WTC11 (cell line): ENCODE data around the gene PHF1. TPM values are rescaled to one million over a fixed set of nuclear protein-coding genes. Genes with fewer than 3 reads are reported as not detected.

ENCODE experiments used
- ATAC-seq: fragments of 200-7000 bp; cut with Tn5 transposase; 2 replicates; pipeline ENCODE4 v1.10.0; 2021; ENCODE audit warnings: mild to moderate bottlenecking, moderate library complexity
- CTCF ChIA-PET: fragments of 300-600 bp; sonication (Branson Sonifier 250); formaldehyde crosslinking; loops from one replicate; lab custom pipeline; 2021; ENCODE audit warnings: antibody characterized with exemption; lab: Charles Lee
- POLR2A ChIA-PET: fragments of 350-600 bp; sonication (Branson Sonifier 250); formaldehyde crosslinking; loops from one replicate; lab custom pipeline; 2021; ENCODE audit warnings: antibody characterized with exemption; lab: Charles Lee
- DNase-seq: peaks from one replicate; pipeline ENCODE4 v3.0.0; 2021; ENCODE audit warnings: low spot score
- H3K27ac Mint-ChIP-seq: 2 replicates; pipeline ENCODE4 v1.8.0; 2021; ENCODE audit warnings: mixed read lengths
- H3K27me3 Mint-ChIP-seq: 2 replicates; pipeline ENCODE4 v1.8.0; 2021; ENCODE audit warnings: low read depth, mild to moderate bottlenecking, moderate library complexity, mixed read lengths
- H3K36me3 Mint-ChIP-seq: 2 replicates; pipeline ENCODE4 v1.8.0; 2021; ENCODE audit warnings: mixed read lengths
- H3K4me1 Mint-ChIP-seq: 2 replicates; pipeline ENCODE4 v1.8.0; 2022; ENCODE audit warnings: mixed read lengths
- H3K4me3 Mint-ChIP-seq: 2 replicates; pipeline ENCODE4 v1.8.0; 2021; ENCODE audit warnings: mild to moderate bottlenecking, moderate library complexity, mixed read lengths
- H3K9me3 Mint-ChIP-seq: 2 replicates; pipeline ENCODE4 v1.8.0; 2021; ENCODE audit warnings: mixed read lengths
- CREM ChIP-seq: sonication (generic); formaldehyde crosslinking; IDR thresholded peaks from 2 replicates; pipeline ENCODE4 v1.8.1; 2022; ENCODE audit warnings: mild to moderate bottlenecking, missing genetic modification reagents, moderate library complexity
- CTCF ChIP-seq: fragments of 200-600 bp; IDR thresholded peaks from 2 replicates; pipeline ENCODE4 v1.8.0; 2022; ENCODE audit warnings: antibody characterized with exemption
- ESRRA ChIP-seq: sonication (generic); formaldehyde crosslinking; IDR thresholded peaks from 2 replicates; pipeline ENCODE4 v1.8.1; 2022; ENCODE audit warnings: mild to moderate bottlenecking, missing genetic modification reagents, borderline replicate concordance
- FOXJ3 ChIP-seq: sonication (generic); formaldehyde crosslinking; IDR thresholded peaks from 2 replicates; pipeline ENCODE4 v1.9.0; 2021; ENCODE audit warnings: missing genetic modification reagents, mild to moderate bottlenecking, borderline replicate concordance
- FOXP1 ChIP-seq: sonication (generic); formaldehyde crosslinking; IDR thresholded peaks from 2 replicates; pipeline ENCODE4 v1.8.0; 2022; ENCODE audit warnings: missing genetic modification reagents, mild to moderate bottlenecking, moderate library complexity, borderline replicate concordance
- GABPB1 ChIP-seq: sonication (generic); formaldehyde crosslinking; IDR thresholded peaks from 2 replicates; pipeline ENCODE4 v1.8.1; 2023; ENCODE audit warnings: mild to moderate bottlenecking, missing genetic modification reagents
- GRHL2 ChIP-seq: fragments of 250-450 bp; sonication (Bioruptor Pico); IDR thresholded peaks from 2 replicates; pipeline ENCODE4 v1.8.0; 2022; ENCODE audit warnings: mild to moderate bottlenecking, moderate library complexity; ENCODE audit not compliant: insufficient replicate concordance, severe bottlenecking
- HMGA2 ChIP-seq: fragments of 250-450 bp; sonication (Bioruptor Pico); IDR thresholded peaks from 2 replicates; pipeline ENCODE4 v1.4.0; 2021; ENCODE audit warnings: mild to moderate bottlenecking, moderate library complexity
- IRF2 ChIP-seq: sonication (generic); formaldehyde crosslinking; IDR thresholded peaks from 2 replicates; pipeline ENCODE4 v1.8.0; 2022; ENCODE audit warnings: low read depth, missing genetic modification reagents, borderline replicate concordance
- MAX ChIP-seq: sonication (generic); formaldehyde crosslinking; IDR thresholded peaks from 2 replicates; pipeline ENCODE4 v1.8.0; 2022; ENCODE audit warnings: mild to moderate bottlenecking, missing genetic modification reagents
- MYBL2 ChIP-seq: sonication (generic); formaldehyde crosslinking; IDR thresholded peaks from 2 replicates; pipeline ENCODE4 v1.8.1; 2023; ENCODE audit warnings: mild to moderate bottlenecking, moderate library complexity, missing genetic modification reagents
- NFYB ChIP-seq: sonication (generic); formaldehyde crosslinking; conservative IDR thresholded peaks from 2 replicates; pipeline ENCODE4 v1.8.0; 2022; ENCODE audit warnings: low read depth, missing genetic modification reagents
- NR1H2 ChIP-seq: sonication (generic); formaldehyde crosslinking; IDR thresholded peaks from 2 replicates; pipeline ENCODE4 v1.9.0; 2021; ENCODE audit warnings: mild to moderate bottlenecking, moderate library complexity, missing genetic modification reagents
- NR2C2 ChIP-seq: sonication (generic); formaldehyde crosslinking; IDR thresholded peaks from 2 replicates; pipeline ENCODE4 v1.8.0; 2022; ENCODE audit warnings: mild to moderate bottlenecking, missing genetic modification reagents
- SOX15 ChIP-seq: fragments of 250-450 bp; sonication (Bioruptor Pico); IDR thresholded peaks from 2 replicates; pipeline ENCODE4 v1.9.0; 2021; ENCODE audit warnings: mild to moderate bottlenecking
- SP1 ChIP-seq: sonication (generic); formaldehyde crosslinking; conservative IDR thresholded peaks from 2 replicates; pipeline ENCODE4 v1.8.1; 2022; ENCODE audit warnings: missing genetic modification reagents
- TEAD1 ChIP-seq: sonication (generic); formaldehyde crosslinking; IDR thresholded peaks from 2 replicates; pipeline ENCODE4 v1.8.0; 2022; ENCODE audit warnings: mild to moderate bottlenecking, missing genetic modification reagents
- TEAD4 ChIP-seq: sonication (generic); formaldehyde crosslinking; IDR thresholded peaks from 2 replicates; pipeline ENCODE4 v1.8.0; 2022; ENCODE audit warnings: mild to moderate bottlenecking, missing genetic modification reagents
- ZNF219 ChIP-seq: sonication (generic); formaldehyde crosslinking; IDR thresholded peaks from 2 replicates; pipeline ENCODE4 v1.8.0; 2023; ENCODE audit warnings: missing genetic modification reagents, mild to moderate bottlenecking, borderline replicate concordance
- ZNF232 ChIP-seq: sonication (generic); formaldehyde crosslinking; IDR thresholded peaks from 2 replicates; pipeline ENCODE4 v1.8.0; 2022; ENCODE audit warnings: mild to moderate bottlenecking, missing genetic modification reagents
- ZNF317 ChIP-seq: sonication (generic); formaldehyde crosslinking; IDR thresholded peaks from 2 replicates; pipeline ENCODE4 v1.8.1; 2023; ENCODE audit warnings: low read depth, mild to moderate bottlenecking, moderate library complexity, missing genetic modification reagents, borderline replicate concordance
- ZNF425 ChIP-seq: fragments of 250-450 bp; sonication (Bioruptor Pico); conservative IDR thresholded peaks from 2 replicates; pipeline ENCODE4 v1.9.0; 2021; ENCODE audit warnings: mild to moderate bottlenecking
- ZNF671 ChIP-seq: fragments of 250-450 bp; sonication (Bioruptor Pico); IDR thresholded peaks from 2 replicates; pipeline ENCODE4 v1.8.0; 2021; ENCODE audit warnings: mild to moderate bottlenecking
- total RNA-seq: library from RNA; stranded (reverse); gene quantifications from 3 replicates; pipeline ENCODE4 v1.2.3, GENCODE V29; 2021
- TF ChIP-seq, protein P1 (sequence below): fragments of 250-450 bp; sonication (Bioruptor Pico); IDR thresholded peaks from 2 replicates; pipeline ENCODE4 v1.9.0; 2021; ENCODE audit warnings: mild to moderate bottlenecking
- TF ChIP-seq, protein P2 (sequence below): sonication (generic); formaldehyde crosslinking; conservative IDR thresholded peaks from 2 replicates; pipeline ENCODE4 v1.8.1; 2022; ENCODE audit warnings: mild to moderate bottlenecking, missing genetic modification reagents
- TF ChIP-seq, protein P3 (sequence below): sonication (generic); formaldehyde crosslinking; IDR thresholded peaks from 2 replicates; pipeline ENCODE4 v1.8.0; 2023; ENCODE audit warnings: missing genetic modification reagents
- TF ChIP-seq, protein P4 (sequence below): sonication (generic); formaldehyde crosslinking; IDR thresholded peaks from 2 replicates; pipeline ENCODE4 v1.8.1; 2022; ENCODE audit warnings: low read depth, missing genetic modification reagents, borderline replicate concordance

The PHF1 gene
- total RNA-seq, 1 experiment from 2014 or later, result 63.6 TPM

DNA sequence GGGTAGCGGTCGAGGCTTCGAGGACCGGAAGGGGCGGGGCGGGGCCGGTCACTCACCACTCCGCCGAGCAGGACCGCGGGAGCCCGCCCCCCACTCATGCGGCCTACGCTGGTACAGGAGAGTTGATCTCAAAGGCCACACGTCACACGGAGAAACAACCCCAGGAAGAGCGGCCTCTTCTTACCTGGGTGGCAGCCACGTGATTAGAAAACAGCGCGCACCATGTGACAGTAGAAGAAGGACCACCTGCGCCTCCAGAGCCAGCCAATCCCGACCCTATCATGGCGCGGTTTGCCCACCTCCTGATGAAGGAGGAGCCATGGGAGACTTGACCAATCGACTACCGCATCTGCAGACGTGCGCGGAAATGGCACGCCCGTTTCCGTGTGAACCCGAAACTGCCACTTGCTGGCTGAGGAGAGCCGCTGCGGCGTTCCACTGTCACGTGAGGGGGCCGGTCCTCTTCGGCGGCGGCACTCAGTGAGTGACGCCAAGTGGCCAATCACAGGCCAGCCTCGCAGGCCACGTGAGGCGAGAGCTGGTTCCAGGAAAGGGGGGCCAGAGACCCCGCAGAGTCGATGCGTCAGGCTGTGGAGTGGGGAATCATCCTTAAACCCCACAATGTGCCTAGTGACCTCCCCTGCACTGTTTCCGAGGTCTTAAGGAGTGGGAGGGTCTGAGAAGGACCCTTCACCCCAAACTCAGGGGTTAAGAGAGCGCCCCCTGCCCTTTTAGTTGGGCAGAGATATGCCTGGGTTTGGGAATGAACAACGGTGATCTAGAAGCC, 7.3 kb downstream of the PHF1 start, which contains the start of gene CUTA:
CUTA (minus strand) TSS at position 205 of the 787 bp plus-strand sequence; CDS start at position 98, 107 bp downstream.
- ATAC-seq, result peak; percentile 91
- POLR2A ChIA-PET, result interaction anchor here (0.9 to 1.7 kb wide), 5 partner anchors 8 to 446 kb away, joined by 3 to 8 read pairs (median 5); partner anchors contain the start of genes ZBTB22 and ZBTB9
- TF ChIP-seq MAX (peak; percentile 94), CREM (CRISPR knock-in tag) (0 out of 2 replicates have a peak, but pooled peaks have one; percentile 62), HMGA2 (CRISPR knock-in tag) (no peak), ZNF232 (0 out of 2 replicates have a peak, but pooled peaks have one; percentile 34), GRHL2 (CRISPR knock-in tag) (no peak), ZNF317 (CRISPR knock-in tag) (no peak), ZNF671 (CRISPR knock-in tag) (no peak), MYBL2 (CRISPR knock-in tag) (0 out of 2 replicates have a peak, but pooled peaks have one; percentile 5), ESRRA (CRISPR knock-in tag) (no peak), FOXJ3 (CRISPR knock-in tag) (no peak), SP1 (CRISPR knock-in tag) (peak; percentile 83; the same call in 1 of the 2 replicates), FOXP1 (CRISPR knock-in tag) (no peak), IRF2 (CRISPR knock-in tag) (no peak), NR2C2 (CRISPR knock-in tag) (no peak), SOX15 (CRISPR knock-in tag) (no peak), NFYB (CRISPR knock-in tag) (peak; percentile 73), NR1H2 (CRISPR knock-in tag) (no peak), TEAD4 (CRISPR knock-in tag) (no peak), ZNF425 (no peak), CTCF (peak; percentile 45), TEAD1 (CRISPR knock-in tag) (peak; percentile 17; the same call in 1 of the 2 replicates), ZNF219 (CRISPR knock-in tag) (no peak), GABPB1 (CRISPR knock-in tag) (peak; percentile 76)
- TF ChIP-seq, protein P1, sequence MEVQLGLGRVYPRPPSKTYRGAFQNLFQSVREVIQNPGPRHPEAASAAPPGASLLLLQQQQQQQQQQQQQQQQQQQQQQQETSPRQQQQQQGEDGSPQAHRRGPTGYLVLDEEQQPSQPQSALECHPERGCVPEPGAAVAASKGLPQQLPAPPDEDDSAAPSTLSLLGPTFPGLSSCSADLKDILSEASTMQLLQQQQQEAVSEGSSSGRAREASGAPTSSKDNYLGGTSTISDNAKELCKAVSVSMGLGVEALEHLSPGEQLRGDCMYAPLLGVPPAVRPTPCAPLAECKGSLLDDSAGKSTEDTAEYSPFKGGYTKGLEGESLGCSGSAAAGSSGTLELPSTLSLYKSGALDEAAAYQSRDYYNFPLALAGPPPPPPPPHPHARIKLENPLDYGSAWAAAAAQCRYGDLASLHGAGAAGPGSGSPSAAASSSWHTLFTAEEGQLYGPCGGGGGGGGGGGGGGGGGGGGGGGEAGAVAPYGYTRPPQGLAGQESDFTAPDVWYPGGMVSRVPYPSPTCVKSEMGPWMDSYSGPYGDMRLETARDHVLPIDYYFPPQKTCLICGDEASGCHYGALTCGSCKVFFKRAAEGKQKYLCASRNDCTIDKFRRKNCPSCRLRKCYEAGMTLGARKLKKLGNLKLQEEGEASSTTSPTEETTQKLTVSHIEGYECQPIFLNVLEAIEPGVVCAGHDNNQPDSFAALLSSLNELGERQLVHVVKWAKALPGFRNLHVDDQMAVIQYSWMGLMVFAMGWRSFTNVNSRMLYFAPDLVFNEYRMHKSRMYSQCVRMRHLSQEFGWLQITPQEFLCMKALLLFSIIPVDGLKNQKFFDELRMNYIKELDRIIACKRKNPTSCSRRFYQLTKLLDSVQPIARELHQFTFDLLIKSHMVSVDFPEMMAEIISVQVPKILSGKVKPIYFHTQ (CRISPR knock-in tag), result no peak
- TF ChIP-seq, protein P2, sequence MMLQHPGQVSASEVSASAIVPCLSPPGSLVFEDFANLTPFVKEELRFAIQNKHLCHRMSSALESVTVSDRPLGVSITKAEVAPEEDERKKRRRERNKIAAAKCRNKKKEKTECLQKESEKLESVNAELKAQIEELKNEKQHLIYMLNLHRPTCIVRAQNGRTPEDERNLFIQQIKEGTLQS (CRISPR knock-in tag), result no peak
- TF ChIP-seq, protein P3, sequence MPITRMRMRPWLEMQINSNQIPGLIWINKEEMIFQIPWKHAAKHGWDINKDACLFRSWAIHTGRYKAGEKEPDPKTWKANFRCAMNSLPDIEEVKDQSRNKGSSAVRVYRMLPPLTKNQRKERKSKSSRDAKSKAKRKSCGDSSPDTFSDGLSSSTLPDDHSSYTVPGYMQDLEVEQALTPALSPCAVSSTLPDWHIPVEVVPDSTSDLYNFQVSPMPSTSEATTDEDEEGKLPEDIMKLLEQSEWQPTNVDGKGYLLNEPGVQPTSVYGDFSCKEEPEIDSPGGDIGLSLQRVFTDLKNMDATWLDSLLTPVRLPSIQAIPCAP (CRISPR knock-in tag), result no peak
- TF ChIP-seq, protein P4, sequence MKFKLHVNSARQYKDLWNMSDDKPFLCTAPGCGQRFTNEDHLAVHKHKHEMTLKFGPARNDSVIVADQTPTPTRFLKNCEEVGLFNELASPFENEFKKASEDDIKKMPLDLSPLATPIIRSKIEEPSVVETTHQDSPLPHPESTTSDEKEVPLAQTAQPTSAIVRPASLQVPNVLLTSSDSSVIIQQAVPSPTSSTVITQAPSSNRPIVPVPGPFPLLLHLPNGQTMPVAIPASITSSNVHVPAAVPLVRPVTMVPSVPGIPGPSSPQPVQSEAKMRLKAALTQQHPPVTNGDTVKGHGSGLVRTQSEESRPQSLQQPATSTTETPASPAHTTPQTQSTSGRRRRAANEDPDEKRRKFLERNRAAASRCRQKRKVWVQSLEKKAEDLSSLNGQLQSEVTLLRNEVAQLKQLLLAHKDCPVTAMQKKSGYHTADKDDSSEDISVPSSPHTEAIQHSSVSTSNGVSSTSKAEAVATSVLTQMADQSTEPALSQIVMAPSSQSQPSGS (CRISPR knock-in tag), result no peak

More for the DNA sequence above, 7.3 kb downstream of the PHF1 start, which contains the start of gene CUTA:
- Mint-ChIP-seq H3K4me1 (peaks cover 63% of the 10 kb centered on the region), H3K9me3 (no peaks in the 10 kb centered on the region), H3K4me3 (peak within 1 kb of the TSS; percentile 96), H3K27me3 (no peaks in the 10 kb centered on the region; the same call in 1 of the 2 replicates), H3K27ac (peak within 1 kb of the TSS; percentile 100), H3K36me3 (peaks cover 28% of the 10 kb centered on the region)
- DNase-seq, result peak; percentile 98
- CTCF ChIA-PET, result interaction anchor here (0.6 to 2.6 kb wide), 17 partner anchors 8 to 141 kb away, joined by 3 to 30 read pairs (median 5); partner anchors contain the start of genes B3GALT4, PFDN6, PHF1 and RGL2
